HCT116 (cell line): ENCODE data around the gene PDCL2. TPM values are rescaled to one million over a fixed set of nuclear protein-coding genes. Genes with fewer than 3 reads are reported as not detected.

Experiments used
- ATAC-seq: fragments of 200-7000 bp; cut with Tn5 transposase; 2 replicates; pipeline ENCODE4 v1.9.1; 2020; ENCODE audit warnings: mild to moderate bottlenecking, moderate library complexity
- BruUV-seq: library from RNA; stranded (reverse); fragments of 400-500 nt; replicated peaks from 2 replicates; lab custom pipeline; 2021; lab: Mats Ljungman, UMichigan
- CTCF ChIA-PET: fragments of 300-600 bp; sonication (Branson Sonifier 250); formaldehyde crosslinking; loops from one replicate; lab custom pipeline; 2021; ENCODE audit warnings: antibody characterized with exemption; lab: Charles Lee
- POLR2A ChIA-PET: fragments of 300-600, 350-600 bp; sonication (Branson Sonifier 250); formaldehyde crosslinking; loops from one replicate; lab custom pipeline; 2021; ENCODE audit warnings: antibody characterized with exemption; lab: Charles Lee
- RAD21 ChIA-PET, 2 experiments: fragments of 300-600 bp; sonication (Branson Sonifier 250); formaldehyde crosslinking; loops; one replicate each; lab custom pipeline; 2023; ENCODE audit warnings: low total read pairs in 2 of 2; ENCODE audit not compliant: uncharacterized antibody in 2 of 2, unreplicated experiment in 2 of 2, low non-redundant PET in 1 of 2; lab: Charles Lee
- DNase-seq: peaks from one replicate; pipeline ENCODE4 v3.0.0-alpha.2; 2010; ENCODE audit warnings: low read depth, low spot score
- H2AFZ ChIP-seq: fragments of 200-600 bp; shearing (Covaris generic), sonication (generic); 2 replicates; pipeline ENCODE4 v1.6.1; 2017; ENCODE audit warnings: low read depth, mixed run types, mixed read lengths, antibody characterized with exemption, low read length; ENCODE audit not compliant: poor library complexity, severe bottlenecking
- H3K27ac ChIP-seq: 2 replicates; pipeline ENCODE4 v1.5.1; 2012; ENCODE audit warnings: low read depth, low read length
- H3K27me3 ChIP-seq: fragments of 200-600 bp; sonication (generic); 2 replicates; pipeline ENCODE4 v1.6.1; 2016; ENCODE audit warnings: mixed run types, low read length, mixed read lengths; ENCODE audit not compliant: insufficient read depth
- H3K36me3 ChIP-seq, 2 experiments: fragments of 200-500 bp in 1 of 2; fragments of 200-600 bp in 1 of 2; sonication (Bioruptor generic) in 1 of 2; sonication (generic) in 1 of 2; 2 replicates each; pipeline versions ENCODE4 v1.5.1 to v1.6.1; 2014 to 2016; ENCODE audit warnings: low read length in 2 of 2, inconsistent platforms in 1 of 2, mixed read lengths in 1 of 2, mixed run types in 1 of 2; ENCODE audit not compliant: insufficient read depth in 2 of 2, control insufficient read depth in 1 of 2
- H3K4me1 ChIP-seq, 2 experiments: fragments of 200-600 bp in 1 of 2; sonication (generic) in 1 of 2; 2 replicates each; pipeline versions ENCODE4 v1.5.1 to v1.6.1; 2012 to 2017; ENCODE audit warnings: low read length in 2 of 2, inconsistent platforms in 1 of 2, mild to moderate bottlenecking in 1 of 2, mixed read lengths in 1 of 2, mixed run types in 1 of 2, moderate library complexity in 1 of 2; ENCODE audit not compliant: insufficient read depth in 2 of 2, control insufficient read depth in 1 of 2
- H3K4me2 ChIP-seq: fragments of 200-600 bp; sonication (generic); 2 replicates; pipeline ENCODE4 v1.6.1; 2017; ENCODE audit warnings: mixed run types, low read length, mixed read lengths
- H3K4me3 ChIP-seq, 2 experiments: fragments of 200-600 bp in 1 of 2; sonication (generic) in 1 of 2; replicated peaks in 1 of 2; 2 replicates each; pipeline ENCODE4 v1.5.1; 2011 to 2016; ENCODE audit warnings: low read length in 2 of 2, control low read depth in 1 of 2, low read depth in 1 of 2, mild to moderate bottlenecking in 1 of 2, mixed read lengths in 1 of 2, mixed run types in 1 of 2
- H3K79me2 ChIP-seq: fragments of 200-600 bp; sonication (generic); 2 replicates; pipeline ENCODE4 v1.6.1; 2017; ENCODE audit warnings: mild to moderate bottlenecking, mixed run types, low read length, moderate library complexity, mixed read lengths; ENCODE audit not compliant: insufficient read depth
- H3K9ac ChIP-seq: fragments of 200-600 bp; sonication (generic); 2 replicates; pipeline ENCODE4 v1.6.1; 2016; ENCODE audit warnings: low read length, mixed read lengths
- H3K9me2 ChIP-seq: fragments of 200-600 bp; sonication (generic), shearing (Covaris generic); 2 replicates; pipeline ENCODE4 v1.6.1; 2017; ENCODE audit warnings: mixed run types, mild to moderate bottlenecking, moderate library complexity; ENCODE audit not compliant: insufficient read depth
- H3K9me3 ChIP-seq, 2 experiments: fragments of 200-500 bp in 1 of 2; fragments of 200-600 bp in 1 of 2; sonication (Bioruptor generic) in 1 of 2; sonication (generic) in 1 of 2; 2 replicates each; pipeline ENCODE4 v1.6.1; 2014 to 2017; ENCODE audit warnings: low read length in 2 of 2, mixed read lengths in 2 of 2, inconsistent platforms in 1 of 2, low read depth in 1 of 2, mild to moderate bottlenecking in 1 of 2, mixed run types in 1 of 2, moderate library complexity in 1 of 2; ENCODE audit not compliant: control insufficient read depth in 1 of 2, insufficient read depth in 1 of 2
- H4K20me1 ChIP-seq: fragments of 200-600 bp; sonication (generic), shearing (Covaris generic); 2 replicates; pipeline ENCODE4 v1.6.1; 2017; ENCODE audit warnings: mixed run types, mild to moderate bottlenecking, moderate library complexity; ENCODE audit not compliant: insufficient read depth
- CBX3 ChIP-seq: IDR thresholded peaks from 2 replicates; pipeline ENCODE4 v1.6.1; 2012; ENCODE audit warnings: low read depth
- CEBPB ChIP-seq: IDR thresholded peaks from 2 replicates; pipeline ENCODE4 v1.6.1; 2012; ENCODE audit warnings: low read depth
- EGR1 ChIP-seq: IDR thresholded peaks from 2 replicates; pipeline ENCODE4 v1.6.1; 2012; ENCODE audit warnings: low read depth
- ELF1 ChIP-seq: IDR thresholded peaks from 2 replicates; pipeline ENCODE4 v1.6.1; 2012; ENCODE audit warnings: low read depth, borderline replicate concordance
- EZH2 ChIP-seq: fragments of 200-600 bp; sonication (generic); IDR thresholded peaks from 2 replicates; pipeline ENCODE4 v1.6.1; 2017; ENCODE audit warnings: antibody characterized with exemption, mixed run types
- EZH2phosphoT487 ChIP-seq: fragments of 200-600 bp; IDR thresholded peaks from 2 replicates; pipeline ENCODE4 v1.6.1; 2018; ENCODE audit warnings: antibody characterized with exemption, borderline replicate concordance
- FOSL1 ChIP-seq: IDR thresholded peaks from 2 replicates; pipeline ENCODE4 v1.6.1; 2012; ENCODE audit warnings: low read depth
- JUND ChIP-seq: IDR thresholded peaks from 2 replicates; pipeline ENCODE4 v1.6.1; 2012
- POLR2A ChIP-seq: IDR thresholded peaks from 2 replicates; pipeline ENCODE4 v1.7.0; 2011; ENCODE audit warnings: borderline replicate concordance; ENCODE audit not compliant: insufficient read depth, insufficient read length; ENCODE audit errors: extremely low read depth
- RAD21 ChIP-seq: IDR thresholded peaks from 2 replicates; pipeline ENCODE4 v1.6.1; 2012; ENCODE audit warnings: low read depth, mild to moderate bottlenecking
- REST ChIP-seq: IDR thresholded peaks from 2 replicates; pipeline ENCODE4 v1.6.1; 2012; ENCODE audit warnings: low read depth
- SIN3A ChIP-seq: IDR thresholded peaks from 2 replicates; pipeline ENCODE4 v1.6.1; 2012; ENCODE audit warnings: low read depth
- SP1 ChIP-seq: IDR thresholded peaks from 2 replicates; pipeline ENCODE4 v1.6.1; 2012; ENCODE audit warnings: low read depth
- TCF7L2 ChIP-seq: IDR thresholded peaks from 2 replicates; pipeline ENCODE4 v1.7.0; 2011; ENCODE audit warnings: borderline replicate concordance, inconsistent platforms; ENCODE audit not compliant: insufficient read depth, insufficient read length; ENCODE audit errors: extremely low read depth
- YY1 ChIP-seq: IDR thresholded peaks from 2 replicates; pipeline ENCODE4 v1.6.1; 2011; ENCODE audit warnings: low read length, low read depth, moderate library complexity, mild to moderate bottlenecking; ENCODE audit not compliant: insufficient replicate concordance; ENCODE audit errors: extremely low read depth
- ZBTB33 ChIP-seq: IDR thresholded peaks from 2 replicates; pipeline ENCODE4 v1.6.1; 2011; ENCODE audit warnings: mild to moderate bottlenecking, low read length, moderate library complexity; ENCODE audit not compliant: insufficient replicate concordance; ENCODE audit errors: extremely low read depth
- ZFX ChIP-seq: fragments of 450-650 bp; IDR thresholded peaks from 2 replicates; pipeline ENCODE4 v1.6.1; 2017
- ZNF274 ChIP-seq: fragments of 200-500 bp; sonication (Bioruptor generic); IDR thresholded peaks from 2 replicates; pipeline ENCODE4 v1.6.1; 2014; ENCODE audit warnings: mild to moderate bottlenecking, low read depth, low read length, inconsistent platforms
- intact Hi-C: fragments of 100-400 bp; cut with micrococcal nuclease; formaldehyde crosslinking; loops from 2 replicates; pipeline ENCODE4 v1.10.0; 2022
- total RNA-seq: library from RNA; stranded (reverse); gene quantifications from one replicate; pipeline ENCODE4 v1.2.1, GENCODE V29; 2021; ENCODE audit not compliant: unreplicated experiment
- TF ChIP-seq, protein P1 (sequence below): IDR thresholded peaks from 2 replicates; pipeline ENCODE4 v1.6.1; 2012
- TF ChIP-seq, protein P2 (sequence below): IDR thresholded peaks from 2 replicates; pipeline ENCODE4 v1.6.1; 2012

Gene PDCL2
- total RNA-seq, 1 experiment from 2014 or later = 0.47 TPM

- no peak for TF ChIP-seq CEBPB
- no peak for TF ChIP-seq ZFX
- TF ChIP-seq CBX3 = no peak
- no peak for TF ChIP-seq EZH2
- TF ChIP-seq EZH2phosphoT487 = no peak
- TF ChIP-seq TCF7L2 = no peak
- no peak for TF ChIP-seq JUND
- TF ChIP-seq, protein P1, sequence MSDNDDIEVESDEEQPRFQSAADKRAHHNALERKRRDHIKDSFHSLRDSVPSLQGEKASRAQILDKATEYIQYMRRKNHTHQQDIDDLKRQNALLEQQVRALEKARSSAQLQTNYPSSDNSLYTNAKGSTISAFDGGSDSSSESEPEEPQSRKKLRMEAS = no peak
- TF ChIP-seq, all 23 proteins: peak for 0
These were observed 20.3 kb upstream of the PDCL2 start (continued) for GRCh38 chr4:55612341-55612740.

- DNase-seq (no peak), ATAC-seq (no peak)
- ChIA-PET RAD21 (interaction anchor here in 1 of 2 experiments (0.6 kb wide), 1 partner anchor 81 kb away, joined by 4 read pairs; no protein-coding TSS in a partner anchor), POLR2A (no interaction called here), CTCF (no interaction called here)
- H3K9me2 ChIP-seq = no peaks in the 10 kb centered on the region
- no peak overlapping the region for H3K27ac ChIP-seq
- no peaks in the 10 kb centered on the region for H4K20me1 ChIP-seq
- no peak overlapping the region for H2AFZ ChIP-seq
- H3K27me3 ChIP-seq = no peaks in the 10 kb centered on the region
- TF ChIP-seq JUND (no peak), ZNF274 (no peak), RAD21 (no peak), POLR2A (no peak), REST (no peak), ELF1 (no peak), SIN3A (no peak), CEBPB (no peak), ZBTB33 (no peak), CBX3 (no peak), YY1 (no peak), SP1 (no peak), EGR1 (no peak), FOSL1 (no peak)
- TF ChIP-seq, protein P2, sequence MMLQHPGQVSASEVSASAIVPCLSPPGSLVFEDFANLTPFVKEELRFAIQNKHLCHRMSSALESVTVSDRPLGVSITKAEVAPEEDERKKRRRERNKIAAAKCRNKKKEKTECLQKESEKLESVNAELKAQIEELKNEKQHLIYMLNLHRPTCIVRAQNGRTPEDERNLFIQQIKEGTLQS = no peak
- no peak overlapping the region for H3K4me3 ChIP-seq
- no TSS peak for BruUV-seq
- no peaks in the 10 kb centered on the region for H3K9me3 ChIP-seq
- no peak overlapping the region for H3K4me2 ChIP-seq
- peaks cover 3 to 15% of the 10 kb centered on the region in 2 experiments for H3K4me1 ChIP-seq
- intact Hi-C loops = no loop called here
- H3K79me2 ChIP-seq = peaks cover 27% of the 10 kb centered on the region; the same call in 1 of the 2 replicates
- H3K36me3 ChIP-seq = no peaks in the 10 kb centered on the region
- no peak overlapping the region for H3K9ac ChIP-seq
These were observed 19.5 kb upstream of the PDCL2 start for GRCh38 chr4:55611358-55612059.
